Glomerular visceral epithelial cell (primary cell): ENCODE data around the gene OTOG.

Experiments
- DNase-seq: peaks from one replicate; pipeline ENCODE4 v3.0.0-alpha.2; 2016; ENCODE audit errors: extremely low spot score

Gene OTOG

DNA sequence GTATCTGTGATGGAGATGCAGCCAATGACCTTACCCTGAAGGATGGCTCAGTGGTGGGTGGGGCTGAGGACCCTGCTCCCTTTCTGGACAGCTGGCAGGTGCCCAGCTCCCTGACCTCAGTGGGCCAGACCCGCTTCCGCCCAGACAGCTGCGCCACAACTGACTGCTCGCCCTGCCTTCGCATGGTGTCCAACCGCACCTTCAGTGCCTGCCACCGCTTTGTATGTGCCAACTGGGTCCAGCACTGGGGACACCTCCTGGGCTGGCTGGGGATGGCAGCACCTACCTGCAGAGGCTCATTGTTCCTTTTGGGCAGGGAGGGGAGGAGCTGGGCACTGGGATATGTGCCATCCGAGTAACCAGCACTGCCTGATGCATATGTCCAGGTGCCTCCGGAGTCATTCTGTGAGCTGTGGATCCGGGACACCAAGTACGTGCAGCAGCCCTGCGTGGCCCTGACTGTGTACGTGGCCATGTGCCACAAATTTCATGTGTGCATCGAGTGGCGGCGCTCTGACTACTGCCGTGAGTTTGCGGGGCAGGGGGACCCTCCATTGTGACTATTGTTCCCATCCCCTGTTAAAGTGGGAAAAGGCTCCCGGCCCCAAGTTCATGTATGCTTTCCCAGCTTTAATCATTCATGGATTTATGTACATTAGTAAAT lies 84.8 kb downstream of the OTOG start:
- DNase-seq = no peak

- DNase-seq = no peak
Observed at GRCh38 chr11:17633279-17633986, 86.4 kb downstream of the OTOG start.

DNA sequence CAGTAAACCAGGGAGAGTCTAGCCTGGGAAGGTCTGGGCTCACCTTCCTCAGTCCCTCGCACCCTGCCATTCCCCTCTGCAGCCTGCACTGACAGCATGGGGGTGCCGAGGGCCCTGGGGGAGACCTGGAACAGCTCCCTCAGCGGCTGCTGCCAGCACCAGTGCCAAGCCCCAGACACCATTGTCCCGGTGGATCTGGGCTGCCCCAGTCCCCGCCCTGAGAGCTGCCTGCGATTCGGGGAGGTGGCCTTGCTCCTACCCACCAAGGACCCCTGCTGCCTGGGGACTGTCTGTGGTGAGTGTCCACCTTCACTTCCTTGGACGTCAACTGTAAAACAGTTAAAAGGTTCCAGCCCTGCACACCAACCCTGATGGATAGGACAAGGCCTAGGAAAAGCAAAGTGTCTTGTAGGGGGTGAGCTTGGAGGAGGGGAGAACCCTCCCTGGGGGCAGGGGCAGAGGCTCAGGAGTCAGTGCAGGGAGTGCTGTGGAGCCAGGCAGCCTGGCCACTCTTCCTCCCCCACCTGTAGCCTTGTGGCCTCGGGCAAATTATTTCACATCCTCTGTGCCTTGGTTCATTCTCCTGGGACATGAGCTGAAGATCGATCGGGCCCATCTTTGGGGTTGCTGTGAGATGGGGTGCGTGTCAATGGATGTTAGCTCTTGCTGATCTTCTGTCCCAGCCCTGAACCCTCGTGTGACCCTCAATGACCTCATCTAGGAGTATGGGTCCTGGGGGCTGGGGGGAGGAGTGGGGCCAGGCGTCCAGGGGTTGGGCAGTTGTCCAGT lies 87.1 kb downstream of the OTOG start:
- DNase-seq = no peak

DNA sequence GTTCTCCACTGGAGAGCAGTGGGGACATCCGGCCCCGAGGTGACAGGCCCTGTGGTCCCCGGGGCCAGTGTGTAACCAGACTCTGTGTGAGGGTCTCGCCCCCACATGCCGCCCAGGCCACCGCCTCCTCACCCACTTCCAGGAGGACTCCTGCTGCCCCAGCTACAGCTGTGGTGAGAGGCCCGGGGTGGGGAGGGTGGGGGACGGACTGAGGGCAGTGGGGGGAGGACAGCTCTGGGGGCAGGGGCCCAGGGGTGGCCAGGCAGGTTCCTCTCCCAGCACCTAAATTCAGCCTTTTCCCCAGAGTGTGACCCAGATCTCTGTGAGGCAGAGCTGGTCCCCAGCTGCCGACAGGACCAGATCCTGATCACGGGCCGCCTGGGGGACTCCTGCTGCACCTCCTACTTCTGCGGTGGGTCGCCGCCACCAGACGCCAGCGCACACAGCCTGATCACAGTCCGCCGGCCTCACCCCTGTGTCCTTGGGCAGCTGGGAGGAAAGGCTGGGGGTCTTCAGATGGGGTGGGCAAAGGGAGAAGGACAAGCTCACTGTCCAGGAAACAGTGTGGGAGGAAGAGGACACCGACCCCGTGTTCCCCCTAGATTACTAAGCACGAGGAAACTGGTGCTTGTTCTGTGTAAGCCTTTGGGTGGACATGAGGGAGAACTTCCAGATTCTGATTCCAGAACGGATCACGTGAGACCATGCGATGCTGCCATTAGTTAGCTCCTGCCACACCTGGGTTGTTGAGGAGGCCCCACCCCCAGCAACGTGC lies 87.9 kb downstream of the OTOG start:
- DNase-seq = no peak

DNA sequence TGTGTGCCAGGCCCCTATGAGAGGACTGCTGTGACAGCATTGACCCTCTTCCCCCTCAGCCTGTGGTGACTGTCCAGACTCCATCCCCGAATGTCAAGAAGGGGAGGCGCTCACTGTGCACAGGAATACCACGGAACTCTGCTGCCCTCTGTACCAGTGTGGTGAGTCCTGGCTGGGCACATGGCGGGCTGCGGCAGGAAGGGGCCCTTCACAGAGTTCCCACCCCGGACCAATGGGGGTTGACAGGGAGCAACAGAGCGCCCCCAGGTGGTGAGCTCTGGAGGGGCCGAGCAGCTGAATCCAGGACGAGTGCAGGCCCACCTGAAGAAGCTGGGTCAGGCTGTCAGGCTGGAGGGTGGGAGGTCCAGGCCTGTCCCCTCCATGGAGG lies 88.5 kb downstream of the OTOG start:
- no peak for DNase-seq

GRCh38 chr11:17636721-17637120 lies 89.7 kb downstream of the OTOG start:
- DNase-seq = no peak

DNA sequence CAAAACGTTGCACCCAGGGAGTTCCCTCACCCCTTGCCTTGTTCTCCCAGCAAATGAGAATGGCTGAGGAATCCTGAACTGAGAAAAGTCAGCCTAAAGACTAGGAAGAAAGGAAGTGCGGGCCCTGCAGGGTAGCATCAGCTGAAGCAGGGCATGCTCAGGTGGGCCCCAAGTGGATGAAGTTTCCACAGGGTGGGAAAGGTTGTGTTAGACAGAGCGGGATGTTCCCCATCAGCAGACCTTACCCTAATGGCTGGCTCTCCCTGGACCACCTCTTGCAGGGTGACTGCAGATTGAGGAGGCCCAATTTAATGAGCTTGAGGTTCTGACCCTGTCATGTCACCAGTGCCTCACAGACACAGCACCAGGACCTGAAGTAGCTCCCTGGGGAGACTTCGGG lies 90.8 kb downstream of the OTOG start:
- DNase-seq = no peak

DNA sequence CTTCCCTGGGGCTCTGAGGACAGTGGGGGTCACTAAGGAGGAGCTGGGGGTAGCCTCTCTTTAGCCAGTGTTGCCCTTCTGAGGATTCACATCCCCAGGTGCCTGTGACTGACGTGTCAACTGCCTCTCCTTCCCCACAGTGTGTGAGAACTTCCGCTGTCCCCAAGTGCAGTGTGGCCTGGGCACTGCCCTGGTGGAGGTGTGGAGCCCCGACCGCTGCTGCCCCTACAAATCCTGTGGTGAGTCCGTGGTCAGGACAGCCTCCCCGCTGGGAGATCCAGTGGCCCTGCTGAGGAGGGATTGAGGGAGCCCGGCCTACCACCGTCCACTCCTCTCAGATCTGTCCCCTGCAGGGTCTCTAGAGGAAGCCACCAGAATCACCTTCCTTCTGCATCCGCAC lies 91.3 kb downstream of the OTOG start:
- DNase-seq = no peak

GRCh38 chr11:17639091-17639490 lies 92.0 kb downstream of the OTOG start:
- no peak for DNase-seq

GRCh38 chr11:17639781-17640180 lies 92.7 kb downstream of the OTOG start:
- no peak for DNase-seq

GRCh38 chr11:17640493-17641164 lies 93.6 kb downstream of the OTOG start:
- no peak for DNase-seq

- no peak for DNase-seq
Observed at GRCh38 chr11:17641792-17642350, 94.8 kb downstream of the OTOG start.

GRCh38 chr11:17642370-17642769 lies 95.3 kb downstream of the OTOG start:
- DNase-seq = no peak

- no peak for DNase-seq
Observed at GRCh38 chr11:17642980-17643379, 95.9 kb downstream of the OTOG start.

- DNase-seq = no peak
Observed at GRCh38 chr11:17643506-17644405, 96.7 kb downstream of the OTOG start.

DNA sequence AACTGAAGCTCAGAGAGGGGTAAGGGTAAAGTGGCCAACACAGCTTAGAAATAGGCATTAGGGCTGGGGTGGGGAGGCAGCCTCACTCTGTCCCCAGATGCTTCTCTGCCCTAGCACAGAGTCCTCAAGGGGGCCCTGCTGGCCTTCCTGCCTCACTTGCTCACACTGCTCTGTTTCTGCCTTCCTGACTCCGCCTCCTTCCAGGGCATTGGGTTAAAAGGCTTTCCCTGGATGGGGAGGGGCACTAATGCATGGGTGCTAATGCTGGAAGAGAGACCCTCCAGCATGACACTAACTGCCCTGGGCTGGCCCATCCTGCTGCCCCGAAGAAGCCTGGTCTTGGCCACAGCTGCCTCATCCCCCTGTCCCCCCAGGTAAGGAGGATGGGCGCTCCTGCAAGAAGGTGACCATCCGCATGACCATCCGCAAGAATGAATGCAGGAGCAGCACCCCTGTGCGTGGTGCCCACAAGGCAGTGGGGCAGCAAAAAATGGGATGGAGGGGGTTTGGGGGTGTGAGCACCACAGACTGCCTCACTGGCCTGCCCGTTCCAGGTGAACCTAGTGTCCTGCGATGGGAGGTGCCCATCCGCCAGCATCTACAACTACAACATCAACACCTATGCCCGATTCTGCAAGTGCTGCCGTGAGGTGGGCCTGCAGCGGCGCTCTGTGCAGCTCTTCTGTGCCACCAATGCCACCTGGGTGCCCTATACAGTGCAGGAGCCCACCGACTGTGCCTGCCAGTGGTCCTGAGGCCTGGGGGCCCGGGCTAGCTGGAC lies 98.3 kb downstream of the OTOG start:
- no peak for DNase-seq

DNA sequence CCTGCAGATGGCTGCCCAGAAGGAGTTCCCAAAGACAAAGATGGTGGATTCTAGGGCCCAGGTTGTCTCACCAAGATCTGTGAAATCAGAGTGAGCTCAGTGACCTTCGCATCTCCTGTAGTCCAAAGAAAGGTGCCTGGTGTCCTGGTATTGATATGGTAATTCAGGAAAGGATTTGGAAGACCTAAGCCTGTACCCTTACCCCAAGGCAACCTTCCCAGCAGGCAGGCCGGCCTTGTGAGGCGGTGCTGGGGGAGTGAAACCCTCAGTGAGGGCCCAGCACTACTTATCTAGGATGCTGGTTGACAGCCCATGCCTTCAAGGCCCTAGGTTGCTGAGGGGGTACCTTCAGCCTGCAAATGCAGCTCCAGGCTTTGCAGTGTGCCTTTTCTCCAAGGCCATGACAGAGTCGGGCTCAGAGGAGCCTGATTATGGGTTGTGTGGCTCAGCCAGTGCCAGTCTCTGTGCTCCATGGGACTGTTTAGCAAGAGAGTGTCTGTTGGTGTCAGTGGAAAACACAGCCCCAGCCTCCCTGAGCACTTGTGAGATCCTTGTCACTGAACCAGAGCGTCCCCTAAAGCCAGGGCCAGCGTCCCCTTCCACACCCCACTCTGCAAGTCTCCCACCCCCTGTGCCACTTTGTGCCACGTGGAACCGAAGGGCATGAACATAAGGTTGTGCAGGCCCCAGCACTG lies 99.5 kb downstream of the OTOG start:
- no peak for DNase-seq

DNA sequence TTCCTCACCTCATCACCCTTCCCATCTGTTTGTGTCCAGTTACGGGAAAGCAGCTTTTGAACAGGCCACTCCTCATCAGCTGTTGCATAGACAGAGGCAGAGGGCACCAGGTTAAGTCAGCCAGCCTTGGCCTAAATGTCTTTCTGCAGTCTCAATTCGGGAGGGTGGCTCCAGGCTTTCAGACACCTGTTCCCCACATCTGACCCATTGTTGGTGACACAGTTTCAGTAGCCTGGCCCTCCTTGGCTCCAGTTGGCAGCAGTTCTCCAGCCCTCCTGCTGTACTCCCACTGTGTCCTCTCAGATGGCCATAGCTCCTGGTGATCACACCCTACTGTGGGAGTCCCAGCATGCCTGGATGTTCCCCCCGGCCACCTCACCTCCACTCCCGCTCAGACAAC lies 101.5 kb downstream of the OTOG start:
- DNase-seq = no peak

GRCh38 chr11:17649261-17649660 lies 102.2 kb downstream of the OTOG start:
- DNase-seq = no peak
